Peyer's patch (tissue), 4 donors: Measurements from ENCODE around the gene CCNL2.

Experiments
- POLR2A ChIP-seq, 2 donors: fragments of 450-650 bp; IDR thresholded peaks; one replicate each; pipeline ENCODE4 v1.5.1; 2017; ENCODE audit warnings: antibody characterized with exemption in 2 of 2, mild to moderate bottlenecking in 2 of 2, moderate library complexity in 2 of 2
- TF ChIP-seq, protein P1 (sequence below), 6 experiments: fragments of 450-650 bp in 4 of 6; fragments of 200-600 bp in 2 of 6; sonication (generic) in 1 of 6; IDR thresholded peaks; one replicate each; pipeline ENCODE4 v1.5.1; 2017 to 2019; ENCODE audit warnings: antibody characterized with exemption in 6 of 6, mild to moderate bottlenecking in 3 of 6, moderate library complexity in 1 of 6

DNA sequence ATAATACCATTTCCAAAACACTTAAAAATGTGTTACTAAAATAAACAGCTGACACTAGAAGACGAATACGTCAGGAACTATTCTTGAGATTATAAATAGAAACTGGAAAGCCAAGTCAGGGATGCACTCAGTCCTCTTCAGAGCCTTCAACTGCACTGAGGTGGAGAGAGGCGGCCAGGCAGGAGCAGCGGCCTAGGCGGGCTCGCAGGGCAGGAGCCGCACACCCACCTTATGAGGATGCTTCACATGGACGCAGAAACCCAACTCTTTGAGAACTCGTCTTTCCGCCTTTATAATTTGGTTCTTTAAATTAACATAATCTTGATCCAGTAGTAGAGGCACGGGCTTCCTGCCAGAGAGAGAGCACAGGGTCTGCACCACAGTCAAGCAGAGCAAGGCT, 4.0 kb downstream of the CCNL2 start:
- TF ChIP-seq, protein P1, sequence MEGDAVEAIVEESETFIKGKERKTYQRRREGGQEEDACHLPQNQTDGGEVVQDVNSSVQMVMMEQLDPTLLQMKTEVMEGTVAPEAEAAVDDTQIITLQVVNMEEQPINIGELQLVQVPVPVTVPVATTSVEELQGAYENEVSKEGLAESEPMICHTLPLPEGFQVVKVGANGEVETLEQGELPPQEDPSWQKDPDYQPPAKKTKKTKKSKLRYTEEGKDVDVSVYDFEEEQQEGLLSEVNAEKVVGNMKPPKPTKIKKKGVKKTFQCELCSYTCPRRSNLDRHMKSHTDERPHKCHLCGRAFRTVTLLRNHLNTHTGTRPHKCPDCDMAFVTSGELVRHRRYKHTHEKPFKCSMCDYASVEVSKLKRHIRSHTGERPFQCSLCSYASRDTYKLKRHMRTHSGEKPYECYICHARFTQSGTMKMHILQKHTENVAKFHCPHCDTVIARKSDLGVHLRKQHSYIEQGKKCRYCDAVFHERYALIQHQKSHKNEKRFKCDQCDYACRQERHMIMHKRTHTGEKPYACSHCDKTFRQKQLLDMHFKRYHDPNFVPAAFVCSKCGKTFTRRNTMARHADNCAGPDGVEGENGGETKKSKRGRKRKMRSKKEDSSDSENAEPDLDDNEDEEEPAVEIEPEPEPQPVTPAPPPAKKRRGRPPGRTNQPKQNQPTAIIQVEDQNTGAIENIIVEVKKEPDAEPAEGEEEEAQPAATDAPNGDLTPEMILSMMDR (IDR thresholded peaks at IDR 0.05): no peak
- no peak for TF ChIP-seq POLR2A (IDR thresholded peaks at IDR 0.05)
